Neuronal stem cell (in vitro differentiated cells): ENCODE results near the gene HIC2.
"Not testable (repeated sequence)": the region's sequence is repeated elsewhere in the genome, so short reads cannot be mapped to it uniquely, and the experiment has no call there.

Experiments
- DNase-seq: peaks from one replicate; pipeline ENCODE4 v3.0.0-alpha.2; 2013; ENCODE audit warnings: low spot score
- H2AFZ ChIP-seq: one replicate; pipeline ENCODE4 v1.6.1; 2013; ENCODE audit warnings: mild to moderate bottlenecking, low read length, inconsistent platforms
- H2AK5ac ChIP-seq: 2 replicates; pipeline ENCODE4 v1.6.1; 2013; ENCODE audit warnings: low read depth, mild to moderate bottlenecking, inconsistent platforms, low read length, moderate library complexity, mixed read lengths
- H2BK120ac ChIP-seq: 2 replicates; pipeline ENCODE4 v1.6.1; 2013; ENCODE audit warnings: low read depth, mild to moderate bottlenecking, inconsistent platforms, low read length, moderate library complexity, mixed read lengths
- H2BK12ac ChIP-seq: one replicate; pipeline ENCODE4 v1.6.1; 2013; ENCODE audit warnings: low read length, inconsistent platforms
- H2BK15ac ChIP-seq: 2 replicates; pipeline ENCODE4 v1.6.1; 2013; ENCODE audit warnings: mild to moderate bottlenecking, low read length, inconsistent platforms, mixed read lengths
- H2BK5ac ChIP-seq: one replicate; pipeline ENCODE4 v1.6.1; 2013; ENCODE audit warnings: inconsistent platforms, mild to moderate bottlenecking, low read length, moderate library complexity
- H3K14ac ChIP-seq: one replicate; pipeline ENCODE4 v1.6.1; 2013; ENCODE audit warnings: low read length, inconsistent platforms
- H3K18ac ChIP-seq: 2 replicates; pipeline ENCODE4 v1.6.1; 2013; ENCODE audit warnings: low read length, inconsistent platforms
- H3K23ac ChIP-seq: 2 replicates; pipeline ENCODE4 v1.6.1; 2013; ENCODE audit warnings: low read depth, mild to moderate bottlenecking, mixed read lengths, low read length, inconsistent platforms; ENCODE audit not compliant: poor library complexity
- H3K27ac ChIP-seq: replicated peaks from 3 replicates; pipeline ENCODE4 v1.5.1; 2013; ENCODE audit warnings: low read length, inconsistent platforms
- H3K27me3 ChIP-seq, 3 experiments: 2 replicates each; pipeline ENCODE4 v1.6.1; 2013; ENCODE audit warnings: low read length in 3 of 3, mild to moderate bottlenecking in 2 of 3, inconsistent platforms in 1 of 3, low read depth in 1 of 3, mixed read lengths in 1 of 3, moderate library complexity in 1 of 3; ENCODE audit not compliant: control insufficient read depth in 3 of 3, insufficient read depth in 3 of 3
- H3K36me3 ChIP-seq, 2 donors: replicated peaks in 1 of 2; 2 replicates each; pipeline ENCODE4 v1.6.1; 2013; ENCODE audit warnings: low read length in 2 of 2; ENCODE audit not compliant: control insufficient read depth in 2 of 2, insufficient read depth in 2 of 2
- H3K4ac ChIP-seq: 2 replicates; pipeline ENCODE4 v1.6.1; 2013; ENCODE audit warnings: inconsistent platforms, mild to moderate bottlenecking, low read length, moderate library complexity
- H3K4me1 ChIP-seq, 2 donors: 1 replicate in 1 of 2; 2 replicates in 1 of 2; pipeline ENCODE4 v1.6.1; 2013; ENCODE audit warnings: low read length in 2 of 2, low read depth in 1 of 2; ENCODE audit not compliant: control insufficient read depth in 2 of 2, insufficient read depth in 1 of 2
- H3K4me2 ChIP-seq: one replicate; pipeline ENCODE4 v1.6.1; 2013; ENCODE audit warnings: mild to moderate bottlenecking, low read length, inconsistent platforms; ENCODE audit not compliant: insufficient read depth, poor library complexity, severe bottlenecking
- H3K4me3 ChIP-seq, 2 donors: 2 replicates each; pipeline ENCODE4 v1.5.1; 2013; ENCODE audit warnings: low read length in 2 of 2, mild to moderate bottlenecking in 2 of 2, inconsistent platforms in 1 of 2, moderate library complexity in 1 of 2
- H3K79me1 ChIP-seq: one replicate; pipeline ENCODE4 v1.6.1; 2013; ENCODE audit warnings: low read depth, mild to moderate bottlenecking, inconsistent platforms, low read length, moderate library complexity
- H3K9ac ChIP-seq: one replicate; pipeline ENCODE4 v1.6.1; 2013; ENCODE audit warnings: mild to moderate bottlenecking, low read depth, low read length, inconsistent platforms; ENCODE audit not compliant: poor library complexity
- H3K9me3 ChIP-seq, 2 donors: replicated peaks in 1 of 2; 2 replicates each; pipeline versions ENCODE3 to v1.6.1; 2013; ENCODE audit warnings: low read length in 2 of 2, mild to moderate bottlenecking in 2 of 2, inconsistent platforms in 1 of 2, low read depth in 1 of 2, mixed read lengths in 1 of 2, moderate library complexity in 1 of 2; ENCODE audit not compliant: control insufficient read depth in 2 of 2, insufficient read depth in 1 of 2
- H4K8ac ChIP-seq: one replicate; pipeline ENCODE4 v1.6.1; 2013; ENCODE audit warnings: low read depth, mild to moderate bottlenecking, inconsistent platforms, low read length, moderate library complexity
- H4K91ac ChIP-seq: one replicate; pipeline ENCODE4 v1.6.1; 2013; ENCODE audit warnings: low read length, low read depth, mild to moderate bottlenecking, inconsistent platforms; ENCODE audit not compliant: poor library complexity
- WGBS, 2 donors: extraction: QIAGEN DNeasy Blood & Tissue Kit; methylation state at CpG; one replicate each; pipeline ENCODE4 v1.1.7; 2013; ENCODE audit warnings: missing lambda C conversion rate in 2 of 2, mixed read lengths in 1 of 2; ENCODE audit not compliant: insufficient read length in 2 of 2, insufficient replicate concordance in 1 of 2; ENCODE audit errors: extremely low coverage in 2 of 2; 5-methylcytosine and 5-hydroxymethylcytosine counted together

HIC2 gene

DNA sequence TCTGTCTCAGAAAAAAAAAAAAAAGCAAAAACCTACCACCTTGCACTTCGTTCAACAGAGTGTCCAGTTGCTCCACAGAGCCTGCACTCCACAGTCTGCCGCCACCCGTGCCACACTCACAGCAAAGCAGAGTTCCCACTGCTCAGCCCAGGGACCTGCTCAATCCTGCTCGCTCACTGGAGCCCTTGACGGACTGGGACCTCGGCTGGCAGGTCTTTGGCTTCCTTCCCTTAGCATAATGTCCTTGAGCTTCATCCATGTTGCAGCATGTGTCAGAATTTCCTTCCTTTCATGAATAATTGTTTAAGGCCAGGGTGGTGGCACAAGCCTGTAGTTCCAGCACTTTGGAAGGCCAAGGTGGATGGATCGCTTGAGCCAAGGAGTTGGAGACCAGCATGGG is 22.6 kb upstream of the HIC2 start:
- H3K9ac ChIP-seq, H3K4me3 ChIP-seq, H2AFZ ChIP-seq, H3K4me2 ChIP-seq, H2BK120ac ChIP-seq, H3K4ac ChIP-seq, H3K18ac ChIP-seq, H4K91ac ChIP-seq, H3K4me1 ChIP-seq, DNase-seq, H3K79me1 ChIP-seq, H4K8ac ChIP-seq, H2BK15ac ChIP-seq, H3K9me3 ChIP-seq, H3K27ac ChIP-seq, H3K36me3 ChIP-seq, H3K14ac ChIP-seq, H2BK5ac ChIP-seq, H3K27me3 ChIP-seq, H3K23ac ChIP-seq, H2BK12ac ChIP-seq, H2AK5ac ChIP-seq: not testable (repeated sequence)
- WGBS, 2 donors, result no CpG with 5 or more reads among the region's 7 CpGs

DNA sequence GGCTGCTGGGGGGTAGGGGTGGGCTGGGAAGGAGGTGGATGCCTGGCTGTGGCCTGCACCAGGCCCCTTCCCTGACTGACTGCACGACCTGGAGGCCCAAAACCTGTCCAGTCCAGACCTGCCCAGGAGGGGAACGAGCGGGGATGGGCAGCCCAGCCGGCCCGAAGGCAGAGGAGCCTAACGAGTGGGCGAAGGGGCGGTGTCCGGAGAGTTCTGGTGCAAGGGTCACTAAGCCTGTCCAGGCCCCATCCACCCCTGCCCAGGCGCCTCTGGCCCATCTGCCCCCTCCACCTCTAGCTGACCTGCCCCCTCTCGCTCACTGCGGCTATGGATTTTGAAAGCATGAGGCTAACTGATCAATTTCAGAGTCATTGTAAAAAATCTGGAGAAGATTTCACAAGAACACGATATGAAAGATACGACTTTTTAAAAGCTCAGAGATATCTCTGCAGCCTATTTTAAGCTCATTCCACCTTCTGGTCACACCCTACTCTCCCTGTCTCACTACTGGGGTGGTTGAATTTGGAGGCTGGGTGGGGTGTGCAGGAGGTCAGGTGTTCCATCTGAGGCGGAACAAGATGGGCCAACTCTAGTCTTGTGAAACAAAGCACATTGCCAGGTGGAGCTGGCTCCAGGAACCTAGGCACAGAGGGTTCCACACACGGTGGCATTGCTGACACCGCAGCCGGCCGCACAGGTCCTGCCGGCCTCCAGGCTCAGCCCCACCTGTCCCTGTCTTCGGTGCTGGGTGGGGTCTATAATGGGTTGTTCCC is 15.8 kb upstream of the HIC2 start:
- not testable (repeated sequence) for H3K27ac ChIP-seq, H3K4me1 ChIP-seq, H3K9ac ChIP-seq, H3K23ac ChIP-seq, H3K18ac ChIP-seq, H4K91ac ChIP-seq, H3K4me3 ChIP-seq, H3K9me3 ChIP-seq, H2BK15ac ChIP-seq, H2AFZ ChIP-seq, H2BK120ac ChIP-seq, H3K4me2 ChIP-seq, H3K36me3 ChIP-seq, H2BK12ac ChIP-seq, DNase-seq, H2AK5ac ChIP-seq, H3K4ac ChIP-seq, H3K27me3 ChIP-seq, H3K79me1 ChIP-seq, H3K14ac ChIP-seq, H2BK5ac ChIP-seq, H4K8ac ChIP-seq
- no CpG with 5 or more reads among the region's 21 CpGs for WGBS, 2 donors

DNA sequence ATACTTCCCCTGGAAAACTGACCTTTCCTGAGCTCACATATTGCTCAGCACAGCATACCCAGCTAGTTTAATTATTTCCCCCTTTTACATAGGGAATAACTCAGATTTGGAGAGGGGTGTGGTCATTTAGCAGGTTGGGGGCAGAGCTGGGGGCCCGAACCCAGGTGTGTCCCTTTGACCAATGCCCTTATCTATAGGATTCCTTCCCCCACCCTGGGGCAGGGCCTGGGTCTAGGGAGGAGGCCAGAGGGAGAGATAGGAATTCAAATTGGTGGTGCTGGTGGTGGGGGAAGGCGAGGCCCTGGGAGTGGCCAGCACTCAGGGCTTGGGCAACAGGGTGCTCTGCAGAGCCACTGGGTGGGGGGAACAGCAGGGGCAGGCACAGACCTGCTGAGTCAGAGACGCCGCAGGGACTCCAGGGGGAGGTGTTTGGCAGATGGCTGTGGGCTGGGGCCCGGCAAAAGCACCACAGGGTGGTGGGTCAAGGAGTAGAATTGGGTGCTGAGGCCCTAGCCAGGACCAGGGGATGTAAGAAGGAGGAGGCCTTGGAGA is 14.3 kb upstream of the HIC2 start:
- H2AK5ac ChIP-seq, H3K36me3 ChIP-seq, H3K4me2 ChIP-seq, H3K23ac ChIP-seq, H3K9me3 ChIP-seq, H2BK120ac ChIP-seq, H2AFZ ChIP-seq, H3K4ac ChIP-seq, H3K27me3 ChIP-seq, H2BK5ac ChIP-seq, H3K18ac ChIP-seq, DNase-seq, H3K14ac ChIP-seq, H4K91ac ChIP-seq, H3K9ac ChIP-seq, H3K4me3 ChIP-seq, H2BK15ac ChIP-seq, H3K4me1 ChIP-seq, H3K79me1 ChIP-seq, H2BK12ac ChIP-seq, H4K8ac ChIP-seq, H3K27ac ChIP-seq: not testable (repeated sequence)
- WGBS, 2 donors, result no CpG with 5 or more reads among the region's 5 CpGs

DNA sequence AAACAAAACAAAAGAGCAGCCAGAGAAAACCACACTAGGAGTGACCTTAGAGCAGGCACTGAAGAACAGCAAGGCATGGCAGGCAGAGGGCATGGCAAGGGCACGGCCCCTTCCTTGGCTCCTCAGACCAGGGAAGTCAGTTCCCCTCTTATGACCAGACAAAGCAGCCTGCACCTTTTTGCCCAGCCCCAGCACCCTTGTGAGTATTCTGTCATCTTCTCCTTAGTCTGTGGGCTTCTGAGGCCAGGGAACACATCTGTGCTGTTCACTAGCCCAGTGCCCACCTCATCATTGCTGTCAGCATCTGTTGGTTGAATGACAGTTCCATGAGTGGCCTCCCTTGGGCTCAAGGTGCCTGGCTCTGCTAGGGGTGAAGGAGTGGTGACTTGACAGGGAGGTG is 10.0 kb upstream of the HIC2 start:
- H3K9ac ChIP-seq, H3K23ac ChIP-seq, H2AFZ ChIP-seq, H3K36me3 ChIP-seq, H3K4me2 ChIP-seq, H3K79me1 ChIP-seq, H3K14ac ChIP-seq, H3K4me3 ChIP-seq, H2BK12ac ChIP-seq, H3K9me3 ChIP-seq, H3K4me1 ChIP-seq, H2BK5ac ChIP-seq, H3K18ac ChIP-seq, H2BK120ac ChIP-seq, DNase-seq, H4K91ac ChIP-seq, H2AK5ac ChIP-seq, H3K27ac ChIP-seq, H4K8ac ChIP-seq, H3K27me3 ChIP-seq, H2BK15ac ChIP-seq, H3K4ac ChIP-seq: not testable (repeated sequence)
- whole genome bisulfite sequencing, 2 donors, result no CpG with 5 or more reads among the region's 1 CpG
